Thyroid gland (tissue), 4 donors: ENCODE data around the gene MCUR1. TPM values are rescaled to one million over a fixed set of nuclear protein-coding genes. Genes with fewer than 3 reads are reported as not detected.

Experiments
- DNase-seq, 2 donors: peaks; one replicate each; pipeline ENCODE4 v3.0.0-alpha.2; 2019
- H3K27ac ChIP-seq, 3 donors: fragments of 200-600 bp; sonication (generic); 1 replicate in 2 of 3; 2 replicates in 1 of 3; pipeline ENCODE4 v1.5.1; 2016 to 2019; ENCODE audit warnings: mild to moderate bottlenecking in 1 of 3, moderate library complexity in 1 of 3
- H3K27me3 ChIP-seq: fragments of 200-600 bp; sonication (generic); one replicate; pipeline ENCODE4 v1.5.1; 2019
- H3K36me3 ChIP-seq, 2 donors: fragments of 200-600 bp; sonication (generic); one replicate each; pipeline ENCODE4 v1.5.1; 2016 to 2019
- H3K4me1 ChIP-seq, 2 donors: fragments of 200-600 bp; sonication (generic); one replicate each; pipeline ENCODE4 v1.5.1; 2017 to 2019
- H3K4me3 ChIP-seq, 3 donors: fragments of 200-600 bp; sonication (generic); replicated peaks in 1 of 3; 1 replicate in 2 of 3; 2 replicates in 1 of 3; pipeline ENCODE4 v1.5.1; 2016; ENCODE audit warnings: mild to moderate bottlenecking in 1 of 3
- H3K9me3 ChIP-seq: fragments of 200-600 bp; sonication (generic); one replicate; pipeline ENCODE4 v1.5.1; 2017
- POLR2A ChIP-seq, 2 donors: fragments of 450-650 bp; IDR thresholded peaks; one replicate each; pipeline ENCODE4 v1.6.1; 2017; ENCODE audit warnings: antibody characterized with exemption in 2 of 2, mild to moderate bottlenecking in 2 of 2, moderate library complexity in 1 of 2
- WGBS, 2 donors: methylation state at CpG; one replicate each; pipeline ENCODE4 v1.1.5; 2017; 5-methylcytosine and 5-hydroxymethylcytosine counted together
- intact Hi-C: fragments of 100-400 bp; cut with DNase I; formaldehyde crosslinking; loops from one replicate; pipeline ENCODE4 v1.15.1; 2023
- total RNA-seq, 4 donors: library from RNA; depleted of rRNA; stranded (reverse); fragments of >200 nt; gene quantifications; one replicate each; pipeline ENCODE4 v1.2.3, GENCODE V29; 2016
- TF ChIP-seq, protein P1 (sequence below), 6 experiments: fragments of 200-600 bp in 3 of 6; fragments of 450-650 bp in 3 of 6; sonication (generic) in 3 of 6; IDR thresholded peaks; one replicate each; pipeline ENCODE4 v1.5.1; 2016 to 2019; ENCODE audit warnings: antibody characterized with exemption in 6 of 6, mild to moderate bottlenecking in 2 of 6, inconsistent platforms in 1 of 6, moderate library complexity in 1 of 6

The MCUR1 gene
- total RNA-seq, 4 donors from 2014 or later: 22.2 to 30.7 (median 25.5) TPM

DNA sequence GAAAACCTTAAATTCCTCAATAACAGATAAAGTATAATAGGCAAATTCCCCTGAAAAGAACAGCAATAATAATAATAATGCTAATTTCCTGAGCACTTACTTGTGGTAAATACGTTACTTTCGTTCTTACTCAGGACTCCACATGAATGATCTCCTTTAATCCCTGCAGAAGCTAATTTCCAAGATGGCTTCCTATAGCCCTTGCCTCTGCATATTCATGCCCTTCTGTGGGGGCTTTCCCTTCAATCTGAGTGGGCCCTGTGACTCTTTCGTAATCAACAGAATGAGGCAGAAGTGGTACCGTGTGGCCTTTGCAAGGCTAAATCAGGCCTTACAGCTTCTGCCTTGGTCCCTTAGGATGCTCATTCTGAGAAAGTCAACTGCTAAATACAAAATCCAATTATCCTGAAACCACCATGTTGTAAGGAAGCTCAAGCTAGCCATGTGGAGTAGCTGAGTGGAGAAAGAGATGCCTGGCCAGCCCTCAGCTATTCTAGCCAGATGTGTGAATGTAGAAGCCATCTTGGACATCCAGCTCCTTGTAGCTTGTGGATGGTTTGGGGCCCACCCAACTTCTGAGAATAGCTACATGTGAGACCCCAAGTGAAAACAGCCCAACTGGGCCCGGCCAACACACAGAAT, 50.5 kb downstream of the MCUR1 start:
- Histone ChIP-seq H3K27me3 (no peaks in the 10 kb centered on the region), H3K4me1 (peaks cover 9 to 17% of the 10 kb centered on the region in 2 donors), H3K27ac (no peak overlapping the region), H3K4me3 (no peak overlapping the region), H3K36me3 (no peaks in the 10 kb centered on the region), H3K9me3 (no peaks in the 10 kb centered on the region)
- no peak for DNase-seq
- TF ChIP-seq, protein P1, sequence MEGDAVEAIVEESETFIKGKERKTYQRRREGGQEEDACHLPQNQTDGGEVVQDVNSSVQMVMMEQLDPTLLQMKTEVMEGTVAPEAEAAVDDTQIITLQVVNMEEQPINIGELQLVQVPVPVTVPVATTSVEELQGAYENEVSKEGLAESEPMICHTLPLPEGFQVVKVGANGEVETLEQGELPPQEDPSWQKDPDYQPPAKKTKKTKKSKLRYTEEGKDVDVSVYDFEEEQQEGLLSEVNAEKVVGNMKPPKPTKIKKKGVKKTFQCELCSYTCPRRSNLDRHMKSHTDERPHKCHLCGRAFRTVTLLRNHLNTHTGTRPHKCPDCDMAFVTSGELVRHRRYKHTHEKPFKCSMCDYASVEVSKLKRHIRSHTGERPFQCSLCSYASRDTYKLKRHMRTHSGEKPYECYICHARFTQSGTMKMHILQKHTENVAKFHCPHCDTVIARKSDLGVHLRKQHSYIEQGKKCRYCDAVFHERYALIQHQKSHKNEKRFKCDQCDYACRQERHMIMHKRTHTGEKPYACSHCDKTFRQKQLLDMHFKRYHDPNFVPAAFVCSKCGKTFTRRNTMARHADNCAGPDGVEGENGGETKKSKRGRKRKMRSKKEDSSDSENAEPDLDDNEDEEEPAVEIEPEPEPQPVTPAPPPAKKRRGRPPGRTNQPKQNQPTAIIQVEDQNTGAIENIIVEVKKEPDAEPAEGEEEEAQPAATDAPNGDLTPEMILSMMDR (IDR thresholded peaks at IDR 0.05): no peak
- no peak for TF ChIP-seq POLR2A (IDR thresholded peaks at IDR 0.05)
- intact Hi-C loops: no loop called here
- 86 to 96% methylated on average over 5 of the region's 5 CpGs for WGBS, 2 donors

DNA sequence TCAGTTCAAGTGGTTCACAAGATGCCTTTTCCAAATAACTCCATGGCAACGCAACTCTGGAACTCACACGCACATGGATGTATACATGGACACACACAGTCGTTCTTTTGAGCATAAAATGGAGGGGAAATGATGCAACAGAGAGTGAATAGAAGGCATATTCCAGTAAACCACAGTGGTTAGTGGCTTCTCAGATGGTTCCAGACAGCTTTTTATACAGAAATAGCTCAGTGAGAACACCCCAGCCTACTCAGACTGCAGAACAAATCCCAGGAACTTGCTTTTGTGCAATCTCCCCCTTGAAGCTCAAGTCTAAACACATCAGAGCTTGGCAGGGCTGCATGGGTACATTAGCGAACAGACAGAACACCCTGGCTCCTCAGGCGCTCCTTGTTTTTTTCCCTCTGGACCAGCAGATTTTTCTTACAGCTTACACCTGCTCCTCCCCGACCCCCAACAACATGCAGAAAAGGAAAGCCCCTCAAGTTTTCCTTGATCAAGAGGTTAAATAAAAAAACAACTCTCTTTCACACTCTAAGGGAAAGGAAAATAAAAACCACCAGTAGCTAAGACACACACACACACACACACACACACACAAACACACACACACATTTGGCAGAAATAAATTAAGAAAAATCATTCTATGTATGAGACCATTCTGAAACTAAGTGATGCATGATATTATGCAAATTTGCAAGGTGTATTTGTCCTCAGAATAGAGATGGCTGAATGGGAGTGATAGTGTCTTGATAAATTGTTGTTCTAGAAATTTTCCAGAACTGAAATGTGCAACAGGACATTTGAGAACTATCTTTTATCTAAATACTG, 51.5 kb downstream of the MCUR1 start:
- no peak overlapping the region for H3K4me3 ChIP-seq
- TF ChIP-seq, protein P1 (IDR thresholded peaks at IDR 0.05): no peak
- TF ChIP-seq POLR2A (IDR thresholded peaks at IDR 0.05): no peak
- no peaks in the 10 kb centered on the region for H3K27me3 ChIP-seq
- peak; percentile 39 to 61 for DNase-seq
- intact Hi-C loops: no loop called here
- 38% methylated on average over 6 of the region's 6 CpGs for WGBS, 2 donors
- H3K36me3 ChIP-seq: no peaks in the 10 kb centered on the region
- H3K9me3 ChIP-seq: no peaks in the 10 kb centered on the region
- no peak overlapping the region for H3K27ac ChIP-seq
- peaks cover 9 to 17% of the 10 kb centered on the region in 2 donors for H3K4me1 ChIP-seq

DNA sequence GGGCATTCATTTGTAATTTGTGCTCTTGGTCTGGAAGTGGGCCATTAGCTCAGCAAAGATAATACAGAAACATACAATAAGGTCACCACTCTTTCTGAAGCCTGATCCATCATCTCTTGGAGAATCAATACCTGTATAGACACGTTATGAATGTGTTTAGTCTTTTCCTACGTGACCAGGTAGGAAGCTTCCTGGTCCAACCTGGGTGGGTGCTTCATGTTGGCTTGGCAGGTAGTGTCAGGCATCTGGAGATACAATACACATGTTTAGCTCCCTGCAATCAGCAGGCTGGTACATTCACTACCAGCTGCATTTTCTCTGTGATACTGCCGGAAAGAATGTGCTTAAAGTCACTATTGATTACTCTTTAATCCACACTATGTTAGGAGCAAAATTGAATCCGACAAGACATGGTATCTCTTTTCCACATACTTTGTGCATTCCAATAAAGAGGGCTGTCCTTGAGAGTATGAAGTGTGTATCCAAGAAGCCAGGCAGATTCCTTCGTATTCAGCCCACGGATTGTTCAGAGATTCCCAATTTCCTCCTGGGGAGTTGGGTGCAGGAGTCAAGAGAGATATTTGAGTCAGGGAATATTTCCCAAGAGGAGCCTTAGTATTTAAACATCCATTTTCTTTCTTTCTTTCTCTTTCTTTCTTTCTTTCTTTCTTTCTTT, 52.9 kb downstream of the MCUR1 start:
- intact Hi-C loops: no loop called here
- whole genome bisulfite sequencing, 2 donors: 80 to 81% methylated on average over 6 of the region's 6 CpGs
- H3K36me3 ChIP-seq: no peaks in the 10 kb centered on the region
- no peak for TF ChIP-seq POLR2A (IDR thresholded peaks at IDR 0.05)
- TF ChIP-seq, protein P1 (IDR thresholded peaks at IDR 0.05): no peak
- H3K4me3 ChIP-seq: no peak overlapping the region
- no peak for DNase-seq
- peak overlapping the region in 1 of 3 donors; percentile 17 for H3K27ac ChIP-seq
- peaks cover 5 to 17% of the 10 kb centered on the region in 2 donors for H3K4me1 ChIP-seq
- no peaks in the 10 kb centered on the region for H3K9me3 ChIP-seq
- H3K27me3 ChIP-seq: no peaks in the 10 kb centered on the region

DNA sequence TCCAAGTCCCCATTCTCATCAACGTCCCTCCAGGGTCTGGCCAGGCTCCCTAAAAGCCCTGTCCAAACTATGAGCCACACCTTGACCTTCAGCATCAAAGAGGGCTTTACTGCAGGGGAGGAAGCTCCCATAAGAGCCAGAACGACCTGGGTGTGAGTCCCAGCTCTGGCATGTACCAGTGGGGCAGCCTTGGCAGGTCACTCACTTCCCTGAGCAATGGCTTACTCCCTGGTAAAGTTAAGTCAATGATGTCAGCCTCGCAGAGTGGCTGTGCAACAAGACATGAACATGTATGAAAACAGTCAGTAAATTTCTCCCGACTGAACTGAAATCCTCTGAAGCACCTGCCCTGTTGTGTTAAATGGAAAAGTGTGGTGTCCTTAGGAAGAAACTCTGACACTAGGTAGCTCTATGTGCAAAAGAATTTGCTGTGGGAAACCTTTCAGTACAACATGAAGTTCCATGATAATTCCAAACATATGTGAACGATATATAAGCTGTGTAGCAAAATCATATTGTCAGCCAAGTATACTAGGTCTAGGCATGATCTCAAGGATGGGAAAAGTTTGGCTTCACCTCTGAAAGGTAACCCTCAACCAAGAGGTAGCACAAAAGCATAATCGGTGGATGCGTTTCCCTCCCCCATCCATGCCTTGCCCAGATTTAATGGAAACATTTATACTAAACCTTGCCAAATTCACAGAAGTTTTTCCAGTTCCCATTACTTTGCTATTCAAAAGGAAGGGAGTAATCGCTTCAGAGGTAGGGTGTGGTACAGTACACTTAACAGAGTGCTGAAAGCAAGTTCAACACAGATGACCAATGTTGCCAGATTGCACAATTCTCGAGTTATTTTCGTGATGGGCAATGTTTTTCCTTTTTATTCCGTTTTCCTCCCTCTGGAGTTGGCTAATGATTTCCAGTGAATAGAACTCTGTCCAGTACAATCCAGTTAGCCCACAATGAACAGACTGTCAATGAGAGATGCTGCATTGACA, 53.8 kb downstream of the MCUR1 start:
- DNase-seq: no peak
- peak overlapping the region in 1 of 3 donors; percentile 17 for H3K27ac ChIP-seq
- no peak overlapping the region for H3K4me3 ChIP-seq
- H3K9me3 ChIP-seq: no peaks in the 10 kb centered on the region
- 74 to 75% methylated on average over 11 of the region's 11 CpGs for WGBS, 2 donors
- H3K36me3 ChIP-seq: no peaks in the 10 kb centered on the region
- no peak for TF ChIP-seq POLR2A (IDR thresholded peaks at IDR 0.05)
- TF ChIP-seq, protein P1 (IDR thresholded peaks at IDR 0.05): no peak
- peaks cover 5 to 17% of the 10 kb centered on the region in 2 donors for H3K4me1 ChIP-seq
- intact Hi-C loops: no loop called here
- H3K27me3 ChIP-seq: no peaks in the 10 kb centered on the region
